ENCODE measurements around the gene MAP1B. TPM values are rescaled to one million over a fixed set of nuclear protein-coding genes. Genes with fewer than 3 reads are reported as not detected.

The MAP1B gene
- total and polyA plus RNA-seq, 9 of the 15 experiments (the other 6 are each of a cell fraction or from before 2014, with no cell fraction given): 5.2 to 66.1 (median 17.3) TPM

GRCh38 chr5:72106817-72107130 is 501 bp upstream of the MAP1B start (continued):
- TF ChIP-seq, protein P1, sequence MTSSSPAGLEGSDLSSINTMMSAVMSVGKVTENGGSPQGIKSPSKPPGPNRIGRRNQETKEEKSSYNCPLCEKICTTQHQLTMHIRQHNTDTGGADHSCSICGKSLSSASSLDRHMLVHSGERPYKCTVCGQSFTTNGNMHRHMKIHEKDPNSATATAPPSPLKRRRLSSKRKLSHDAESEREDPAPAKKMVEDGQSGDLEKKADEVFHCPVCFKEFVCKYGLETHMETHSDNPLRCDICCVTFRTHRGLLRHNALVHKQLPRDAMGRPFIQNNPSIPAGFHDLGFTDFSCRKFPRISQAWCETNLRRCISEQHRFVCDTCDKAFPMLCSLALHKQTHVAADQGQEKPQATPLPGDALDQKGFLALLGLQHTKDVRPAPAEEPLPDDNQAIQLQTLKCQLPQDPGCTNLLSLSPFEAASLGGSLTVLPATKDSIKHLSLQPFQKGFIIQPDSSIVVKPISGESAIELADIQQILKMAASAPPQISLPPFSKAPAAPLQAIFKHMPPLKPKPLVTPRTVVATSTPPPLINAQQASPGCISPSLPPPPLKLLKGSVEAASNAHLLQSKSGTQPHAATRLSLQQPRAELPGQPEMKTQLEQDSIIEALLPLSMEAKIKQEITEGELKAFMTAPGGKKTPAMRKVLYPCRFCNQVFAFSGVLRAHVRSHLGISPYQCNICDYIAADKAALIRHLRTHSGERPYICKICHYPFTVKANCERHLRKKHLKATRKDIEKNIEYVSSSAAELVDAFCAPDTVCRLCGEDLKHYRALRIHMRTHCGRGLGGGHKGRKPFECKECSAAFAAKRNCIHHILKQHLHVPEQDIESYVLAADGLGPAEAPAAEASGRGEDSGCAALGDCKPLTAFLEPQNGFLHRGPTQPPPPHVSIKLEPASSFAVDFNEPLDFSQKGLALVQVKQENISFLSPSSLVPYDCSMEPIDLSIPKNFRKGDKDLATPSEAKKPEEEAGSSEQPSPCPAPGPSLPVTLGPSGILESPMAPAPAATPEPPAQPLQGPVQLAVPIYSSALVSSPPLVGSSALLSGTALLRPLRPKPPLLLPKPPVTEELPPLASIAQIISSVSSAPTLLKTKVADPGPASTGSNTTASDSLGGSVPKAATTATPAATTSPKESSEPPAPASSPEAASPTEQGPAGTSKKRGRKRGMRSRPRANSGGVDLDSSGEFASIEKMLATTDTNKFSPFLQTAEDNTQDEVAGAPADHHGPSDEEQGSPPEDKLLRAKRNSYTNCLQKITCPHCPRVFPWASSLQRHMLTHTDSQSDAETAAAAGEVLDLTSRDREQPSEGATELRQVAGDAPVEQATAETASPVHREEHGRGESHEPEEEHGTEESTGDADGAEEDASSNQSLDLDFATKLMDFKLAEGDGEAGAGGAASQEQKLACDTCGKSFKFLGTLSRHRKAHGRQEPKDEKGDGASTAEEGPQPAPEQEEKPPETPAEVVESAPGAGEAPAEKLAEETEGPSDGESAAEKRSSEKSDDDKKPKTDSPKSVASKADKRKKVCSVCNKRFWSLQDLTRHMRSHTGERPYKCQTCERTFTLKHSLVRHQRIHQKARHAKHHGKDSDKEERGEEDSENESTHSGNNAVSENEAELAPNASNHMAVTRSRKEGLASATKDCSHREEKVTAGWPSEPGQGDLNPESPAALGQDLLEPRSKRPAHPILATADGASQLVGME (CRISPR knock-in tag; IDR thresholded peaks at IDR 0.05): peak; percentile 93; the same call in 1 of the 2 replicates
- no peak for TF ChIP-seq HES1 (IDR thresholded peaks at IDR 0.05; ENCODE audit: low read depth)
- TF ChIP-seq, protein P2, sequence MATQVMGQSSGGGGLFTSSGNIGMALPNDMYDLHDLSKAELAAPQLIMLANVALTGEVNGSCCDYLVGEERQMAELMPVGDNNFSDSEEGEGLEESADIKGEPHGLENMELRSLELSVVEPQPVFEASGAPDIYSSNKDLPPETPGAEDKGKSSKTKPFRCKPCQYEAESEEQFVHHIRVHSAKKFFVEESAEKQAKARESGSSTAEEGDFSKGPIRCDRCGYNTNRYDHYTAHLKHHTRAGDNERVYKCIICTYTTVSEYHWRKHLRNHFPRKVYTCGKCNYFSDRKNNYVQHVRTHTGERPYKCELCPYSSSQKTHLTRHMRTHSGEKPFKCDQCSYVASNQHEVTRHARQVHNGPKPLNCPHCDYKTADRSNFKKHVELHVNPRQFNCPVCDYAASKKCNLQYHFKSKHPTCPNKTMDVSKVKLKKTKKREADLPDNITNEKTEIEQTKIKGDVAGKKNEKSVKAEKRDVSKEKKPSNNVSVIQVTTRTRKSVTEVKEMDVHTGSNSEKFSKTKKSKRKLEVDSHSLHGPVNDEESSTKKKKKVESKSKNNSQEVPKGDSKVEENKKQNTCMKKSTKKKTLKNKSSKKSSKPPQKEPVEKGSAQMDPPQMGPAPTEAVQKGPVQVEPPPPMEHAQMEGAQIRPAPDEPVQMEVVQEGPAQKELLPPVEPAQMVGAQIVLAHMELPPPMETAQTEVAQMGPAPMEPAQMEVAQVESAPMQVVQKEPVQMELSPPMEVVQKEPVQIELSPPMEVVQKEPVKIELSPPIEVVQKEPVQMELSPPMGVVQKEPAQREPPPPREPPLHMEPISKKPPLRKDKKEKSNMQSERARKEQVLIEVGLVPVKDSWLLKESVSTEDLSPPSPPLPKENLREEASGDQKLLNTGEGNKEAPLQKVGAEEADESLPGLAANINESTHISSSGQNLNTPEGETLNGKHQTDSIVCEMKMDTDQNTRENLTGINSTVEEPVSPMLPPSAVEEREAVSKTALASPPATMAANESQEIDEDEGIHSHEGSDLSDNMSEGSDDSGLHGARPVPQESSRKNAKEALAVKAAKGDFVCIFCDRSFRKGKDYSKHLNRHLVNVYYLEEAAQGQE (IDR thresholded peaks at IDR 0.05; ENCODE audit: borderline replicate concordance): no peak
- TF ChIP-seq, protein P2 (CRISPR knock-in tag; IDR thresholded peaks at IDR 0.05; ENCODE audit: low read depth): peak; percentile 28; the same call in 1 of the 2 replicates
- TF ChIP-seq BHLHE40 (IDR thresholded peaks at IDR 0.05; ENCODE audit: low read length): peak; percentile 16; the same call in 1 of the 2 replicates
- no peak for TF ChIP-seq RERE (CRISPR knock-in tag; IDR thresholded peaks at IDR 0.05; ENCODE audit: borderline replicate concordance)
- TF ChIP-seq ZNF212 (CRISPR knock-in tag; IDR thresholded peaks at IDR 0.05): no peak

All from K562 (cell line).